NCI-H2171 treated with DMSO at 0.1 percent for 48 hours (cell line): ENCODE data around the gene ACADS.

Experiments used
- DNase-seq: peaks from one replicate; lab custom pipeline; 2025; lab: John Stamatoyannopoulos, UW

Gene ACADS, protein sequence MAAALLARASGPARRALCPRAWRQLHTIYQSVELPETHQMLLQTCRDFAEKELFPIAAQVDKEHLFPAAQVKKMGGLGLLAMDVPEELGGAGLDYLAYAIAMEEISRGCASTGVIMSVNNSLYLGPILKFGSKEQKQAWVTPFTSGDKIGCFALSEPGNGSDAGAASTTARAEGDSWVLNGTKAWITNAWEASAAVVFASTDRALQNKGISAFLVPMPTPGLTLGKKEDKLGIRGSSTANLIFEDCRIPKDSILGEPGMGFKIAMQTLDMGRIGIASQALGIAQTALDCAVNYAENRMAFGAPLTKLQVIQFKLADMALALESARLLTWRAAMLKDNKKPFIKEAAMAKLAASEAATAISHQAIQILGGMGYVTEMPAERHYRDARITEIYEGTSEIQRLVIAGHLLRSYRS

DNA sequence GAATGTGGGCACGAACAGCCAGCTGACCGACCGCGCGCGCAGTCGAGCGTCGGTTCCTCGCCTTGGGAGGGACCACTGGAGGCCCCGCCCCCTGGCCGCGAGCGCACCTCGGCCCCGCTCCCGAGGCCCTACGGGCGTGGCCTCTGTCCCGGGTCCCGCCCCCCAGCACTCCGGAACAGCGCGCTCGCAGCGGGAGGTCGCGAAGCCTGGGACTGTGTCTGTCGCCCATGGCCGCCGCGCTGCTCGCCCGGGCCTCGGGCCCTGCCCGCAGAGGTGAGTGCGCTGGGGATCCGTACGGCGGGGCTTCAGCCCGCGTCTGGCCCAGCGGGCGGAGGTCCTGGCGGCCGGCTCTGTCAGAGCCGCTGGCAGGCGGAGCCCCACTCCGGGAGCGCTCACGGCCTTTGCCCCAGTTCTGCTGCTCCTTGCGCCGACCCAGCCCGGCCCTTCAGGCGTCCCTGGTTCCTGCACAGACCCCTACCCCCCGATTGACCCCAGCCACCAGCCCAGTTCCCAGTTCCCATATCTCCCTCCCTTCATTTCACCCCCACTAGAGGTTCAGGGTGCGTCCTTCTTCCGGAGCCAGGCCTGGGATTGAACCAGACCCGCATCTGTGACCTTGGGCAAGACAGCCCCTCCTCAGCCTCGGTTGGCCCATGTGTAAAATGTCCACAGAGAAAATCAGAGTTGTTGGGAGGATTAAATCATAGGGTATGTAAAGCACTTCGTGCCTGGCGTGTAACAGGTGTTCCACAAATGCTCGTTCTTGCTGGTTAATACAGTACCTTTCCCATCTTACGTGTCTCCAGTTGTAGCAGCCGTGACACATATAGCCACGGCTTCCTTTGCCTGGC is at the start of gene ACADS:
ACADS (plus strand) TSS at position 168 of the 851 bp plus-strand sequence; CDS start at position 228, 60 bp downstream.
- DNase-seq: peak; percentile 77

DNA sequence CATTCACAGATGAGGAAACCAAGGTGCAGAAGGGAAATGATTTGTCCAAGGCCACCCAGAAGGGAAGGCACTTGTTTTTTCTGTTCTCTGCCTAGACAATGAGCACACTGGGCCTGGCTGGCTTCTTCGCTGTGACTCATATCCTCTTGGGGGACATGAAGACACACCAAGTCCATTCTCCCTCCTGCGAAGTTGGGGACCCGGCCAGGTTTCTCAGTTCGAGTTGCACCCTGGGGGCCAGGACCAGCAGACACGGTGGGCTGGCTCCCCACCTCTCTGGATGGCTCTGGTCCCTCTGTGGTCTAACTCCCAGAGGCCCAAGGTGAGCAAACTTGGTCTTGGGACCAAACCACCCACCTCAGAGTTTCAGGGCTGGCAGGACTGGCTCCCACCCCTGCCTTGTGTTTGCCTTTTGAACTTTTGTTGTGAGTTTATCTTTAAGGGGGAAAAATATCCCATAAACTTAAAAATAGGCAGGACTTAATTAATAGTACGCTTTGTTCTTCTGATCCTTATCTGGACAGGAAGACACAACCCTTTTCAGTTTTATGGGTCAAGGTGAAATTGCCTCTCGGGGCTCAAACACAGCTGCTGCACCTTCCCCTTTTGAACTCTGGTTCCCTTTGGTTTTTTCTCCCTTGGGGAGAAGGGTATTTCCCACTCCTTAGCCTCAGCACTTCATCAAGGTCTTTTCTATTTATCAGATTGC is 47.7 kb upstream of the ACADS start:
- DNase-seq: no peak

DNA sequence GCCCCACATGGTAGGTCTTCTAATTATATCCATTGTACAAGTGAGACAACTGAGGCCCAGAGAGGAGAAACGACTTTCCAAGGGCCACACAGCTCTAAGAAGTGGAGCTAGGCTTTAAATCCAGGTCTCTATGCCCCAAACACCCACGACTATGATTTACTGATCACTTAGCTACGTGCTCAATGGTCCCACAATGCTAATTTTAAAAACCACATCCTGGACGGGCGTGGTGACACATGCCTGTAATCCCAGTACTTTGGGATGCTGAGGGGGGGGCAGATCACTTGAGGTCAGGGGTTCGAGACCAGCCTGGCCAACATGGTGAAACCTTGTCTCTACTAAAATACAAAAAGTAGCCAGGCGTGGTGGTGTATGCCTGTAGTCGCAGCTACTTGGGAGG is 47.1 kb upstream of the ACADS start:
- DNase-seq: no peak

DNA sequence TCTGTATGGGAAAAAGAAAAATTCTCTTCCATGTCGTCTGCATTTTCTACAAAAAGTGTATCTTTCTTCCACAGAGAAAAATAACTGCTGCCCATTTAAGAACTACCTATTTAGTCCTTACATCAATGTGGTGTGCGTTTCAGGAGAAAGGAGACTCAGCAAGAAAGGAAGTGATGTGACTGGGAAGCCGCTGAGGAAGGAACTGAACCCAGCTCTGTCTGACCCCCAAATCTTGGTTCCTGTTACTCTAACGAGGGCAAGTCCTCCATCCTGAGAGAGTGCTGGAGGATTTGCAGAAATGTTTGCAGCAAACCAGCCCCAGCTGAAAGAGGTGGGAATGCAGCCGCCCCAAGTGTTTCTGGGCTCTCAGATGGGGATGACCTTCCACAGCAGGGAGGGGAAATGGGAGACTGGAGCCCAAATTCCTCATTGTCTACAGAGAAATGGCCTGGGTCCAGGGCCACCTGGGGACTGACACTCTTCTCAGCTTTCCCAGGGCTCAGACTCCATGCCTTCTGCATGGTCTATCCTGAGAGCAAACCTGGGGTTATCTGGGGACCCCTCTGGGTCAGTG is 45.4 kb upstream of the ACADS start:
- no peak for DNase-seq

DNA sequence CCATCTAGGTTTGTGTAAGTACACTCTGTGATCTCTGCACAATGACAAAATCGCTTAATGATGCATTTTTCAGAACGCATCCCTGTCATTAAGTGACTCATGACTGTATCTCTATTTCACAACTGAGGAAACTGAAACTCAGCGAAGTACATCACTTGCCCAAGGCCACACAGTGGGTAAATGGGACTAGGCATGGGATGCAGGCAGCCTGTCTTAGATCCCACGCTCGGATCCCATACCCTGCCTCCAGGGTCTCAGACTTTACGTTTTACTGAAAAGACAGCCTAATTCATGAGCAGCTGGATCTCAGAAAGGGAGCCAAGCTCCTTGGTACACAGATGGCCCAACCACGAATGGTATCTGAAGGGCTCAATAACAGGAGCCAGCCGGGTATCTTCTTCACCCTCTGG is 41.1 kb upstream of the ACADS start:
- DNase-seq: no peak

DNA sequence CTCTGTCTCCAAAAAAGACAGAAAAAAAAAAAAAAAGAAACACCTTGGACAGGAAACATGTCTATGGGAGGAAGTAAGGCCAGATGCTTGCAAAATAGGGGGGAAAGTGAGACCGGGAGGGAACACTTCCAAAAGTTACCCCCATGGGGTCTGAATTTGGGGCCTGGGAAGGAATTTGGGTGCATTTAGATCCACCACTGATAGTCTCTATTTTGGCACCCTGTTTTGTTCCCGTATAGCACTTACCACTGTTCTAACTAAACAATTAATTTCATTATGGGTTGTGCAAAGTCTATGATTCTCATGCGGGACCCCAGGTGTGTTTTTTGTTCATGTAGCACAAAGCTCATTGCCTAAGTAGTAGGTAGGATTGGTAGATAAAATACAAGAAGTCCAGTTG is 40.1 kb upstream of the ACADS start:
- DNase-seq: no peak

DNA sequence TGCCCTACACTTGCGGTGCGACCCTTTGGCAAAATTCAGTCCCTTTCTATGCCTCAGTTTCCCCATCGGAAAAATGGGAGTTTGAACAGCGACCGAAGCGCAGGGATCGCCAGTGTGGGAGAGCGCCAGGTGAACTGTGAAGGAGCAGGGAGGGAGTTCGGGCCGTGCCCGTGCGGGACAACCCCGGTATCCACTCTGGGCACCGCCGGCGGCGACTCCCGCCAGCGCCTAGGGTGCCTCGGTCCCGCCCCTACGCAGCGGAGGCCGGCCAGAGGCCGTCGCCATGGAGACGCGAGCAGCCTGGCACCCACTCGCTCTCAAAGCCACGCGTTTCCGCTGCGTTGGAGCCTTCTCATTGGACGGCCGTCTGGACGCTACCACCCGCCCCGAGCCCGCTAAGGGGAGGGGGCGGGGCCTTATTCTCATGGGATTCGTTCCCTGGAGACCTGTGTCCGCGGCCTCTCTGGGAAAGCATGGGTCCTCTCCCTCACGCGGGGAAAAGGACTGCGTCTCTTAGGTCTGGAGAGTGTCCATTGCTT is 39.4 kb upstream of the ACADS start:
- peak; percentile 94 for DNase-seq

DNA sequence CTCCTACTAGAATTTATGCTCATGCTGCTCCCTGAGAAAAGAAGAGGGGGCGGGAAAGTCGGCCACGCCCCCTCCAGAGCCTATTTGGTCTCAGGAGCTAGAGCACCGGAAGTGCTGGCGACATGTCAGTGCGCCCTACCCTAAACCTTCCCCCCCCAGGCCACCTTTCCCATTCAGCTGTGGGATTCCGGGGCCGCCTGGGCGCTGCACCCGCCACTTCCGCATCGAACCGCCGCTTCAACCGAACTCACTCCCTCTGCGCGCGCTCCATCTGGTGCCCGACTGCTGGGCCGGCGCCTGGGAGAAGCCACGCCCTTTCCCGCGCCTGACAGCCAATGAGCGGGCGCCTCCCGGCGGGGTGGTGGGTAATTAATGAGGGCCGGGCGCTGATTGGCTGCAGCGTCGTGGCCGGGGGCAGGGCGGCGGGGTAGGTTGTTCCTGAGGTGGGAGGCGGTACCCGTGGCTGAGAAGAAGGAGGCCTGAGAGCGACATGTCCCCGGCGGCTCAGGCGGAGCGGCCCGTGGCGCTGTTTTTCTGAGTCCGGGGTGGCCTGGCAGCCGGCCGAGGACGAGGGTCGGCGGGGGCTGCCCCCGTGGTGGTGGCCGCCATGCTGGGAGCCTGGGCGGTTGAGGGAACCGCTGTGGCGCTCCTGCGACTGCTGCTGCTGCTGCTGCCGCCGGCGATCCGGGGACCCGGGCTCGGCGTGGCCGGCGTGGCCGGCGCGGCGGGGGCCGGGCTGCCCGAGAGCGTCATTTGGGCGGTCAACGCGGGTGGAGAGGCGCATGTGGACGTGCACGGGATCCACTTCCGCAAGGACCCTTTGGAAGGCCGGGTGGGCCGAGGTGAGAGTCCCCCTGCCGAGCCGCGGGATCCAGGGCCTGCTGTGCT is 38.7 kb upstream of the ACADS start, which contains the start of gene MLEC:
MLEC (plus strand) TSS at position 460 of the 888 bp plus-strand sequence; CDS start at position 608, 148 bp downstream.
- DNase-seq: peak; percentile 98

DNA sequence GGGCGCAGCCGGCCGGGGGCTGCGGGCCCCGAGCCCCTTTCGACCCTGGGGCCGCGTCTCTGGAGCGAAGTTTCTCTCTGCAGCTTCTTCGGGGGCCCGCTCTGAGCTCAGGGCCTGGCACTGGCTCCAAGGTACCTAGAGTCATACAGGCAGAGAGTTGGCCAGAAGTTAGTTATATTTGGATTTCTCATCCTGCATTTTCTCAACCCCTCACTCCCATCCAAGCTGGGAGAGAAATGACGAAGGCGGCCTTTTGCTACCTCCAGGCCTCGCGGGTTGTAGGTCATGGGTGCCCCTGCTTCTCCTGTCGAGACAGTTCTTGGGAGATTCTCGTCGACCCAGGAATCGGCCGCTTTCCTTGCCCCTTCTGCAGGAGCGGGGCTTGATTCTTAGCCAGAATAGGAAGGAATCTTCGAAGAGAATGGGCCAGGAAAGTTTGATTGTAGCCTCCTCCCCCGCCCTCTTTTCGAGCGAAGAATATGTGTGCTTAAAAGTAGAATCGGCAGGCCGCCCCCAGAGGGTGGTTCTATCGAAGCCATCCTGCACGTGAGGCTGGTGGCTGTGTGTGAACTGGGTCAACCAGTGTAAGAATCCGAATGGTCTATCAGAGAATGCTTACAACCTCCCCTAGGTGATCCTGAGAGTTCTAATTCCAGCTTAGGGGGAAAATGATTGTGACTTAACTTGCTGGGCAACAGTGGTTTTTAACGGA is 37.9 kb upstream of the ACADS start:
- DNase-seq: no peak

DNA sequence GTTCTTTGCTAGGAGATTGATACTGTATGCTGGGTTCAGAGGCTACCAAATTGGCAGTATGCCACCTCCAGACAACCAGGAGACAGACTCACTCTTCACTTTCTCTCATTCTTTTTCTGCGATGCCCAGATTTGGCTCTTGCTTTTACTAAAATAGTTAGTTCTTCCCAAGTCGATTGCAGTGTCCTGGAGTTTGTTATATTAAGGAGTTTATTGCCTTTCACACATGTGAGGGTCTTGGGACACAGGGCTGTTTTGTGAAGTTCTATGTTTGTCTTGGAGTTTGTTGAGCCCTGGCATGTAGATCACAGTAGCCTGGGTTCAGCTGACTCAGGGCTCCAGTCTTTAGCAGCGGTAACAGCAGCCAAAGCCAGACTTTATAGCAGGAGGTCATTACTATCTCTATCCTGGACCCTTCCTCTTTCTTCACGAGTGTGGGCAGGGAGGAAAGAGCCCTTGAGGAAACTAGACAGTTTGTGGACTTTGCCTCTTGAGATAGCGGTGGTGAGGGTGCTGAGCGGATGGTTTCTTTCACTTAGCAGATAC is 37.0 kb upstream of the ACADS start:
- DNase-seq: no peak

DNA sequence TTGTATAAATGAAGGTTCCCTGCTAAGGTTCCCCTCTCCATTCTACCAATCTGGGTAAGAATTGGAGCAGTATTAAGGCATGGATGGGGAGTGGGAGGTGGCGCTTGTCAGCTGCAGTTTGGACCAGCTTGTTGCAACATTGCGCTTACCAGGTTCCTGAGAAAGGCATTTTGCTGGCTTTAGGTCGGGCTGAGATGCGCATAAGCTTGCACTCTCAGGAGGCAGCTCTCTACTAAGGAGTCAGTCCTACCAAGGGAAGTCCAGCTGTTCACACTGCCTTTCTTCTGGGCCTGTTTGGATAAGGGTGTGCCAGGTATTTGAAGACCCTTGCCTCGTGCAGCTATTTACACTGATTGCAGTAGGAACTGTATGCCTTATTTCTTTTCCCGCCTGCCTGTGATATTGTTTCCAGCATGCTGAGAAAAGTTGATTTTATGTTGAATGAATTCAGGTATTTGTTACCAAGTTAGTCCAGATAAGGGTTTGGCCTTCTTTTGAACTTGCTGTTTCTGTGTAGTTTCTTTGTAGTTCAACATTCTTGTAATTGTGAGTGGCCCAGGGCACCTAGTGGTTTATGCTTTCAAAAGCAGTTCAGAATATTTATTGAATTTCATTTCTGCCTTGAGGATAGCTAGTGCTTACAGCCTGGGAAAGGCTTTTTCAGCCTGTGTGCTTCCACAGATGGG is 36.1 kb upstream of the ACADS start:
- no peak for DNase-seq

DNA sequence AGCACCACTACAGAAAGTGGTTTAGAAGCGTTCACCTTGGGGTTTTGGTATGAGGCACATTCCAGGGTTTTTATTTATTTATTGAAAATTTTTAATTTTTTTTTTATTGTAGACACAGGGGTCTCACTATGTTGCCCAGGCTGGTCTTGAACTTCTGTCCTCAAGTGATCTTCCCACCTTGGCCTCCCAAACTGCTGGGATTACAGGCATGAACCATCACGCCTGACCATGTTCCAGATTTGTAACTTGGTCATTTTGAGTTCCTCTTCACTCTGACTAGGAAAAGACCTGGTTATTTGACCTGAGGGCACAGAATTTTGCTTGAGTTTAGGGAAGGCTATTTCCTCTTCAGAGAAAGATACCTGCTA is 35.6 kb upstream of the ACADS start:
- no peak for DNase-seq

DNA sequence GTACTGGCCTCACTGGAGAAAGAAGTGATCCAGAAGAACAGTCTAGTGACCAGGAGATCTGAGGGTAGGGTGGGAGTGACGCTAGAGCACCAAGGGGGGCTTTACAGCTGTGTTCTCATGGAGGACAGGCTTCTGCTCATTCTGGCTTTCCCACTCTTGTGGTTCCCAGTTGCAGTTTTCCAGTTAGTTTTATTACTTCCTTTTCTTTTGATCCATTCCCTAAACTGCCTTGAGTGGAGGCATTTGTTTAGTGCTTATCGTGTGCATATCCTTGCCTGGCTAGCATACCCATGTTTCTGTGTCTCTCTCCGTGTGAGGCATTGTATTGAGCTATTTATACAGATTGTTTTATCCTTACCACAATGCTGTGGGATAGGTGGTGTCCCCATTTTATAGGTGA is 34.6 kb upstream of the ACADS start:
- DNase-seq: no peak

DNA sequence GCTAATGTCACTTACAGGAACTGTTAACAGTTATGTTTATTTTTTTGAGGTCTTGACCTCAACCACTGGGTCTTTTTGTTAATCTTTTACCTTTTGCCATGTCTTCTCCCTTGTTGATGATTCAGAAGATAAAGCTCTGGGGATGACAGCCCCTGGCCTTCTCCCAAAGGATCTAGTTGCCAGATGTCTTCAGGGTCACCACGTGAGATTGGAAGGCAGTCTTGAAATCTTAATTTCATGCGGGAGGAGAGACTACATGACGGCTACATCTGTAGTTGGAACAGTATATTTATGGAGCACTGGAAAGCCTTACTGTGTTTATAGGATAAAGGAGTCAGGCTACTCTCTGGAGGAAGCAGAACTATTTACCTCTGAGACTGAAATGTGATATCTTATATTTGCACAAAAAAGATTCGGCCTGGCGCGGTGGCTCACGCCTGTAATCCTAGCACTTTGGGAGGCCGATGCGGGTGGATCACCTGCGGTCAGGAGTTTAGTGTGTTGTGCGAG is 33.0 kb upstream of the ACADS start:
- DNase-seq: peak; percentile 11

DNA sequence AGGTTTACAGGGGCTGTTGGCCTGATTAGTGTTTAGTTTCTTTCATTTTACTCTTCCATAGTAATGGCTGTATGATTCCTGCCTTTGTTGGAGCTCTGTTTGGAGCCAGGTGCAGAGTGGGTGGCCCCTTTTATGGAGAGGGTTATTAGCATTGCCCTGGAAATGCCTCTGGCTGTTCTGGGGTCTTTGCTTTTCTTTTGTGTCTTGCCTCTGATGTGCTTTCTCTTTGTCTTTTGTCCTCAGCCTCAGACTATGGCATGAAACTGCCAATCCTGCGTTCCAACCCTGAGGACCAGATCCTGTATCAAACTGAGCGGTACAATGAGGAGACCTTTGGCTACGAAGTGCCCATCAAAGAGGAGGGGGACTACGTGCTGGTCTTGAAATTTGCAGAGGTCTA is 31.8 kb upstream of the ACADS start:
- DNase-seq: no peak

DNA sequence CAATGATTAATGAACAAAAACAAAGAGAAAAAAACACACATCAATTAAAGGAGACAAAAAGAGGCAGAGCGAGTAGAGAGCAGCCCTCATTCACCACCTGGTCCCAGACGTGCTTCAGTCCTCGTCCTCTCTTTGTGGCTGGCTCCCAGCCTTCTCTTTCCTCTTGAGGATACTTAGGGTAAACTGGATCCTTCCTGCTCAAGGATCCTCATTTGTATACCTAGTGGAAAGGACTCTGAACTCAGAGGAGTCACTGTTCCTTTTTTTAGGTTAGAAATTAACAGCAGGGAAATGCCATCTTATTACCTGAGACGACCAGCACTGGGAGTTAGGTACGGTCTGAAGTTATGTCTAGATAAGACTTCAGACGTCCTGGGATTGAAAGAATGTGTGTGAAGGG is 29.0 kb upstream of the ACADS start:
- no peak for DNase-seq

DNA sequence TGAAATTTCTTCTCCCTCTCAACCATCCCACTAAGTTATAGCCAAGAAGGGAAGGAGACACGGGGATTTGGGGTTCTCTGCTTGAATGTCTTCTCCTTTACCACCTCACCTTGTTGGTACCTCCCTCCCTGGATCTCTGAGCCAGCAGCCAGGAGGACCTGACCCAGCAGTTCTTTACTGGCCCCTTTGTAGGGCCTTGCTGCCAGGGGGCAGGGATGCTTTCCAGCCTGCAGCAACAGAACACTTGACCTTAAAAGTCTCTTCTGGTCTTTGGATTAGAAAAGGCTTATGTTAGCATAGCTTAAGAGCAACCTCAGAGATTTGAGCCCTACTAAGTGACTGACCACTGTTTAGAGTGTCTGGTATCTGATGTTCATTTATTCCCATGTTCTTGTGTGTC is 28.3 kb upstream of the ACADS start:
- DNase-seq: no peak

DNA sequence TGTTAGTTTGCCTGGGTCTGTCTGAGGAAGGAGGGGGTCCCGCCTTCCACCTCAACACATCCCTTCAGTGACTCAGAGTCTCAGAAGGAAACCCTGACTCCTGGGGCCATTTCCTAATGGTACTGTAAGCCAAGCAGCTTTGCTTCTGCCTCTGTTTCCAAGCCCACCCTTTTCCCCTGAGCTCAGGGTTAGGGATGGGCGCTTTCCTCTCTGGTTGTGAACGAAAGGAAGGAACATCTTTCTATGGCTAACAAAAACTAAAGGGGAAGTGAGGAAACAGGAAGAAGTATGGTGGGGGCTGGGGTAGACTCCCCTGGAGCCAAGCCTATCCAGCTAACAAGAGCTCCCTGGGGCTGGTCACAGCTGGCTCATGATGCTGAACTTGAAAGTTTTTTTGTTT is 27.0 kb upstream of the ACADS start:
- DNase-seq: no peak

DNA sequence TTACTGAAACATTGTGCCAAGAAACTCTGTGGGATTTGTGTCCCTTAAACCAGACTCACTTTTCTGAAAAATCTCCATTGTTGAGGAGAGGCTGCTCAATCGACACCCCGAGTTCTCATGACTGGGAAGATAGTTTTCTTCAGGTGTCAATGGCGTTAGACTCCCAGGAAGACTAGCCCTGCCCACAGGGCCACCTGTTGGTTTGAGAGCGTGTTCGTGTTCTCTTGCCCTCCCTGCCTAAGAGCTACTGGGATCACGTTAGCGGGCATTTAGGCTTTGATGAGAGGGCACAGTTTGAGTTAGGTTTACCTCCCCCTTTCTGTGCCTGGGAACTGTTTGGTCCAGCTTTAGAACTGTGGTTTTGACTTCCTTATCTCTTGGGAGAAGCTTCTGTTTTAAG is 26.1 kb upstream of the ACADS start:
- no peak for DNase-seq
